Thoracic aorta (tissue), 2 donors: ENCODE results near the gene BICC1. TPM values are rescaled to one million over a fixed set of nuclear protein-coding genes. Genes with fewer than 3 reads are reported as not detected.

Experiments
- ATAC-seq: fragments of 150-250 bp; one replicate; pipeline ENCODE4 v1.8.0; 2017; ENCODE audit warnings: low read depth; ENCODE audit not compliant: insufficient number of reproducible peaks, low FRiP score
- DNase-seq: peaks from one replicate; pipeline ENCODE4 v3.0.0-alpha.2; 2020; ENCODE audit warnings: low spot score
- H3K27ac ChIP-seq, 2 donors: fragments of 200-600 bp; sonication (generic); 1 replicate in 1 of 2; 2 replicates in 1 of 2; pipeline ENCODE4 v1.5.1; 2016; ENCODE audit warnings: mild to moderate bottlenecking in 2 of 2, moderate library complexity in 2 of 2
- H3K27me3 ChIP-seq: fragments of 200-600 bp; sonication (generic); replicated peaks from 2 replicates; pipeline ENCODE4 v1.6.0; 2016; ENCODE audit warnings: mild to moderate bottlenecking; ENCODE audit not compliant: insufficient read depth
- H3K36me3 ChIP-seq: fragments of 200-600 bp; sonication (generic); one replicate; pipeline ENCODE4 v1.5.1; 2016
- H3K4me1 ChIP-seq, 2 donors: fragments of 200-600 bp; sonication (generic); 1 replicate in 1 of 2; 2 replicates in 1 of 2; pipeline versions ENCODE4 v1.5.1 to v1.6.0; 2016; ENCODE audit warnings: low read depth in 2 of 2, mild to moderate bottlenecking in 1 of 2; ENCODE audit not compliant: control insufficient read depth in 1 of 2
- H3K4me3 ChIP-seq: fragments of 200-600 bp; sonication (generic); 2 replicates; pipeline ENCODE4 v1.5.1; 2016; ENCODE audit warnings: mild to moderate bottlenecking
- H3K9me3 ChIP-seq: fragments of 200-600 bp; sonication (generic); 2 replicates; pipeline ENCODE4 v1.5.1; 2016
- total RNA-seq, 2 donors: library from RNA; depleted of rRNA; stranded (reverse); fragments of >200 nt; gene quantifications; one replicate each; pipeline versions ENCODE4 v1.1.0 to v1.2.3, GENCODE V29; 2016
- TF ChIP-seq, protein P1 (sequence below): fragments of 200-600 bp; sonication (generic); IDR thresholded peaks from one replicate; pipeline ENCODE4 v1.5.1; 2019; ENCODE audit warnings: antibody characterized with exemption

The BICC1 gene
- total RNA-seq, 2 donors from 2014 or later: 20.4 to 28.1 TPM

DNA sequence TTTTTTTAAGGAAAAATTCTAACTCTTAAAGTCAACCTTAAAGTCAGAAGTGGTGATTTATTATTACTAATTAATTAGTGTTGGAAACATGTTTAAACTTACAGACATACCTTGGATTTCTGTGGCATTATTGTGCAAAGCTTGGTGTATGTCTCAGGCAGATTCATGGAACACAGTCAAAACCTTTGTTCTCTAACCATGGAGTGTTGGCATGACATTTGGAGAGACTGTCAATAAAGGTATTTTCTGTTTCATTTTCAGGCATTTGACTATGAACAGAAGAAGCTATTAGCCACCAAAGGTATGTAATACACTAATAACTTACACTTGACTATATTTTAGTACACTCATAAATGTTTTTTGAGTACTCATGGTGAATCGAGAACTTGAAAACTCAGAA, 293.7 kb downstream of the BICC1 start:
- H3K9me3 ChIP-seq: no peaks in the 10 kb centered on the region

GRCh38 chr10:58806970-58807628, 294.4 kb downstream of the BICC1 start:
- TF ChIP-seq, protein P1, sequence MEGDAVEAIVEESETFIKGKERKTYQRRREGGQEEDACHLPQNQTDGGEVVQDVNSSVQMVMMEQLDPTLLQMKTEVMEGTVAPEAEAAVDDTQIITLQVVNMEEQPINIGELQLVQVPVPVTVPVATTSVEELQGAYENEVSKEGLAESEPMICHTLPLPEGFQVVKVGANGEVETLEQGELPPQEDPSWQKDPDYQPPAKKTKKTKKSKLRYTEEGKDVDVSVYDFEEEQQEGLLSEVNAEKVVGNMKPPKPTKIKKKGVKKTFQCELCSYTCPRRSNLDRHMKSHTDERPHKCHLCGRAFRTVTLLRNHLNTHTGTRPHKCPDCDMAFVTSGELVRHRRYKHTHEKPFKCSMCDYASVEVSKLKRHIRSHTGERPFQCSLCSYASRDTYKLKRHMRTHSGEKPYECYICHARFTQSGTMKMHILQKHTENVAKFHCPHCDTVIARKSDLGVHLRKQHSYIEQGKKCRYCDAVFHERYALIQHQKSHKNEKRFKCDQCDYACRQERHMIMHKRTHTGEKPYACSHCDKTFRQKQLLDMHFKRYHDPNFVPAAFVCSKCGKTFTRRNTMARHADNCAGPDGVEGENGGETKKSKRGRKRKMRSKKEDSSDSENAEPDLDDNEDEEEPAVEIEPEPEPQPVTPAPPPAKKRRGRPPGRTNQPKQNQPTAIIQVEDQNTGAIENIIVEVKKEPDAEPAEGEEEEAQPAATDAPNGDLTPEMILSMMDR: no peak
- H3K4me3 ChIP-seq: no peak overlapping the region
- no peaks in the 10 kb centered on the region for H3K4me1 ChIP-seq
- DNase-seq (no peak), ATAC-seq (no peak)
- H3K9me3 ChIP-seq: no peaks in the 10 kb centered on the region
- H3K27me3 ChIP-seq: no peaks in the 10 kb centered on the region
- no peaks in the 10 kb centered on the region for H3K36me3 ChIP-seq
- H3K27ac ChIP-seq: no peak overlapping the region

More for the DNA sequence above, 293.7 kb downstream of the BICC1 start:
- H3K4me3 ChIP-seq: no peak overlapping the region
- no peaks in the 10 kb centered on the region for H3K27me3 ChIP-seq
- no peaks in the 10 kb centered on the region for H3K4me1 ChIP-seq
- TF ChIP-seq, protein P1: no peak
- no peak for ATAC-seq
- no peak overlapping the region for H3K27ac ChIP-seq
- DNase-seq: no peak
- H3K36me3 ChIP-seq: no peaks in the 10 kb centered on the region

GRCh38 chr10:58807629-58808022, 295.0 kb downstream of the BICC1 start:
- Histone ChIP-seq H3K4me1 (no peaks in the 10 kb centered on the region), H3K4me3 (no peak overlapping the region), H3K9me3 (no peaks in the 10 kb centered on the region), H3K27ac (no peak overlapping the region), H3K36me3 (no peaks in the 10 kb centered on the region), H3K27me3 (no peaks in the 10 kb centered on the region)
- ATAC-seq (no peak), DNase-seq (no peak)
- TF ChIP-seq, protein P1: no peak

- Histone ChIP-seq H3K36me3 (no peaks in the 10 kb centered on the region), H3K27me3 (no peaks in the 10 kb centered on the region), H3K4me3 (no peak overlapping the region), H3K4me1 (no peaks in the 10 kb centered on the region), H3K27ac (no peak overlapping the region), H3K9me3 (no peaks in the 10 kb centered on the region)
- no peak for ATAC-seq
- TF ChIP-seq, protein P1: no peak
- no peak for DNase-seq
Observed at GRCh38 chr10:58810751-58811150, 298.1 kb downstream of the BICC1 start.

- no peak overlapping the region for H3K4me3 ChIP-seq
- H3K4me1 ChIP-seq: peaks cover 0 to 3% of the 10 kb centered on the region in 2 donors
- H3K27me3 ChIP-seq: no peaks in the 10 kb centered on the region
- no peaks in the 10 kb centered on the region for H3K9me3 ChIP-seq
- TF ChIP-seq, protein P1: no peak
- DNase-seq (no peak), ATAC-seq (no peak)
- no peaks in the 10 kb centered on the region for H3K36me3 ChIP-seq
- H3K27ac ChIP-seq: no peak overlapping the region
Observed at GRCh38 chr10:58813573-58813972, 300.9 kb downstream of the BICC1 start.
